ENCODE measurements around the gene DTX3. TPM values are rescaled to one million over a fixed set of nuclear protein-coding genes. Genes with fewer than 3 reads are reported as not detected.

DTX3 gene
- total and polyA plus RNA-seq, 2 of the 13 experiments (the other 11 are each of a cell fraction or from before 2014, with no cell fraction given) = 9.0 to 27.2 TPM

DNA sequence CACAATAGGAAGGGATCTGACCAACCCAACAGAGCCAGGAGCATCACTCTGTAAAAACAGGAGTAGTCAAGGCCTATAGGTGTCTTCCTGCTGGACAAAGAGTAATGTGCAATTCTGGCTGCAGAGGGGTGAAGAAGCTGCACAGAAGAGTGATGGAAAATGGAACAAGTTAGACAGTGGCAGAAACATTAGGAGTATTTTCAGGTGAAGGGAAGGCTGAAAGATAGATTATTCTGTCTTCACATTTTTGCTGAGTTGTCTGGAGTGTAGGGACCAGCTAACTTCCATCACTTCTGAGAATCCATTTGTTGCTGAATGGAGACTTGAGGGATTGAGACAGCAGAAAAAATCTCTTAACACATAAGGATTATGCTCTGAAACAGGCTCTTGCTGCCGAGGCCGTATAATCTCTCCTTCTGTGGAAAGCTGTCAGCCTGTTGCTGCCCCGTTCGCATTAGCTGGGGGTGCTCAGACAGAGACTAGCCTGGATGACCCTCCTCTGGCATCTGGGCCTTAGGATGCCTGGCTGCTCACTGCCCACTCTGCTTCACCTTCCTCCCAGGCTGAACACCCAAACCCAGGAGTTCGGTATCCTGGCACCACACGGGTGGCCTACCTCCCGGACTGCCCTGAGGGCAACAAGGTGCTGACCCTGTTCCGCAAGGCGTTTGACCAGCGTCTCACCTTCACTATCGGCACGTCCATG is 3.5 kb downstream of the DTX3 start (continued):
- TF ChIP-seq, protein P1, sequence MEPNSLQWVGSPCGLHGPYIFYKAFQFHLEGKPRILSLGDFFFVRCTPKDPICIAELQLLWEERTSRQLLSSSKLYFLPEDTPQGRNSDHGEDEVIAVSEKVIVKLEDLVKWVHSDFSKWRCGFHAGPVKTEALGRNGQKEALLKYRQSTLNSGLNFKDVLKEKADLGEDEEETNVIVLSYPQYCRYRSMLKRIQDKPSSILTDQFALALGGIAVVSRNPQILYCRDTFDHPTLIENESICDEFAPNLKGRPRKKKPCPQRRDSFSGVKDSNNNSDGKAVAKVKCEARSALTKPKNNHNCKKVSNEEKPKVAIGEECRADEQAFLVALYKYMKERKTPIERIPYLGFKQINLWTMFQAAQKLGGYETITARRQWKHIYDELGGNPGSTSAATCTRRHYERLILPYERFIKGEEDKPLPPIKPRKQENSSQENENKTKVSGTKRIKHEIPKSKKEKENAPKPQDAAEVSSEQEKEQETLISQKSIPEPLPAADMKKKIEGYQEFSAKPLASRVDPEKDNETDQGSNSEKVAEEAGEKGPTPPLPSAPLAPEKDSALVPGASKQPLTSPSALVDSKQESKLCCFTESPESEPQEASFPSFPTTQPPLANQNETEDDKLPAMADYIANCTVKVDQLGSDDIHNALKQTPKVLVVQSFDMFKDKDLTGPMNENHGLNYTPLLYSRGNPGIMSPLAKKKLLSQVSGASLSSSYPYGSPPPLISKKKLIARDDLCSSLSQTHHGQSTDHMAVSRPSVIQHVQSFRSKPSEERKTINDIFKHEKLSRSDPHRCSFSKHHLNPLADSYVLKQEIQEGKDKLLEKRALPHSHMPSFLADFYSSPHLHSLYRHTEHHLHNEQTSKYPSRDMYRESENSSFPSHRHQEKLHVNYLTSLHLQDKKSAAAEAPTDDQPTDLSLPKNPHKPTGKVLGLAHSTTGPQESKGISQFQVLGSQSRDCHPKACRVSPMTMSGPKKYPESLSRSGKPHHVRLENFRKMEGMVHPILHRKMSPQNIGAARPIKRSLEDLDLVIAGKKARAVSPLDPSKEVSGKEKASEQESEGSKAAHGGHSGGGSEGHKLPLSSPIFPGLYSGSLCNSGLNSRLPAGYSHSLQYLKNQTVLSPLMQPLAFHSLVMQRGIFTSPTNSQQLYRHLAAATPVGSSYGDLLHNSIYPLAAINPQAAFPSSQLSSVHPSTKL (CRISPR knock-in tag; IDR thresholded peaks at IDR 0.05) = no peak
- TF ChIP-seq, protein P2, sequence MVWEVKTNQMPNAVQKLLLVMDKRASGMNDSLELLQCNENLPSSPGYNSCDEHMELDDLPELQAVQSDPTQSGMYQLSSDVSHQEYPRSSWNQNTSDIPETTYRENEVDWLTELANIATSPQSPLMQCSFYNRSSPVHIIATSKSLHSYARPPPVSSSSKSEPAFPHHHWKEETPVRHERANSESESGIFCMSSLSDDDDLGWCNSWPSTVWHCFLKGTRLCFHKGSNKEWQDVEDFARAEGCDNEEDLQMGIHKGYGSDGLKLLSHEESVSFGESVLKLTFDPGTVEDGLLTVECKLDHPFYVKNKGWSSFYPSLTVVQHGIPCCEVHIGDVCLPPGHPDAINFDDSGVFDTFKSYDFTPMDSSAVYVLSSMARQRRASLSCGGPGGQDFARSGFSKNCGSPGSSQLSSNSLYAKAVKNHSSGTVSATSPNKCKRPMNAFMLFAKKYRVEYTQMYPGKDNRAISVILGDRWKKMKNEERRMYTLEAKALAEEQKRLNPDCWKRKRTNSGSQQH (CRISPR knock-in tag; IDR thresholded peaks at IDR 0.05; ENCODE audit: low read depth) = no peak
- TF ChIP-seq, protein P3, sequence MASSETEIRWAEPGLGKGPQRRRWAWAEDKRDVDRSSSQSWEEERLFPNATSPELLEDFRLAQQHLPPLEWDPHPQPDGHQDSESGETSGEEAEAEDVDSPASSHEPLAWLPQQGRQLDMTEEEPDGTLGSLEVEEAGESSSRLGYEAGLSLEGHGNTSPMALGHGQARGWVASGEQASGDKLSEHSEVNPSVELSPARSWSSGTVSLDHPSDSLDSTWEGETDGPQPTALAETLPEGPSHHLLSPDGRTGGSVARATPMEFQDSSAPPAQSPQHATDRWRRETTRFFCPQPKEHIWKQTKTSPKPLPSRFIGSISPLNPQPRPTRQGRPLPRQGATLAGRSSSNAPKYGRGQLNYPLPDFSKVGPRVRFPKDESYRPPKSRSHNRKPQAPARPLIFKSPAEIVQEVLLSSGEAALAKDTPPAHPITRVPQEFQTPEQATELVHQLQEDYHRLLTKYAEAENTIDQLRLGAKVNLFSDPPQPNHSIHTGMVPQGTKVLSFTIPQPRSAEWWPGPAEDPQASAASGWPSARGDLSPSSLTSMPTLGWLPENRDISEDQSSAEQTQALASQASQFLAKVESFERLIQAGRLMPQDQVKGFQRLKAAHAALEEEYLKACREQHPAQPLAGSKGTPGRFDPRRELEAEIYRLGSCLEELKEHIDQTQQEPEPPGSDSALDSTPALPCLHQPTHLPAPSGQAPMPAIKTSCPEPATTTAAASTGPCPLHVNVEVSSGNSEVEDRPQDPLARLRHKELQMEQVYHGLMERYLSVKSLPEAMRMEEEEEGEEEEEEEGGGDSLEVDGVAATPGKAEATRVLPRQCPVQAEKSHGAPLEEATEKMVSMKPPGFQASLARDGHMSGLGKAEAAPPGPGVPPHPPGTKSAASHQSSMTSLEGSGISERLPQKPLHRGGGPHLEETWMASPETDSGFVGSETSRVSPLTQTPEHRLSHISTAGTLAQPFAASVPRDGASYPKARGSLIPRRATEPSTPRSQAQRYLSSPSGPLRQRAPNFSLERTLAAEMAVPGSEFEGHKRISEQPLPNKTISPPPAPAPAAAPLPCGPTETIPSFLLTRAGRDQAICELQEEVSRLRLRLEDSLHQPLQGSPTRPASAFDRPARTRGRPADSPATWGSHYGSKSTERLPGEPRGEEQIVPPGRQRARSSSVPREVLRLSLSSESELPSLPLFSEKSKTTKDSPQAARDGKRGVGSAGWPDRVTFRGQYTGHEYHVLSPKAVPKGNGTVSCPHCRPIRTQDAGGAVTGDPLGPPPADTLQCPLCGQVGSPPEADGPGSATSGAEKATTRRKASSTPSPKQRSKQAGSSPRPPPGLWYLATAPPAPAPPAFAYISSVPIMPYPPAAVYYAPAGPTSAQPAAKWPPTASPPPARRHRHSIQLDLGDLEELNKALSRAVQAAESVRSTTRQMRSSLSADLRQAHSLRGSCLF (CRISPR knock-in tag; IDR thresholded peaks at IDR 0.05; ENCODE audit: borderline replicate concordance) = no peak

Measured in HepG2 (cell line).